ENCODE results near the gene TOMM6.

The TOMM6 gene

DNA sequence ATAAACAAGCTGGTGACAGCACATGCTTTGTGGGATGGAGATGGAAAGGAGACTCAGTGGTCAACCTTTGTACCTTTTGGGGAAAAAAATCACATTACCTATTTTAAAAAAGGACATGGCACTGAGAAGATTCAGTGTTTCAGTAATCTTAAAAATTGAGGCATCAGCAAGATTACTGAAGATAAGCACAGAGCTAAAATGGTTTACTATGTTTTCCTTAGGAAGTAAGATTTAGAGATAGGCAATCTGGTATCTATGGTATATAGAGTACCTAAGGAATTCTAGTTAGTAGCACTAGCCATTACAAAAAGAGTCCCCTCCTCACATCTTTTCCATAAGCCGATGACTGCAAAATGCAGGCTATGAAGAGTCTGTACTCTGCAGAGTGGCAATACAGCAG lies 35.7 kb downstream of the TOMM6 start:
- no peak for DNase-seq (ENCODE audit: low read depth in 2 of 3, low spot score in 1 of 3)

DNA sequence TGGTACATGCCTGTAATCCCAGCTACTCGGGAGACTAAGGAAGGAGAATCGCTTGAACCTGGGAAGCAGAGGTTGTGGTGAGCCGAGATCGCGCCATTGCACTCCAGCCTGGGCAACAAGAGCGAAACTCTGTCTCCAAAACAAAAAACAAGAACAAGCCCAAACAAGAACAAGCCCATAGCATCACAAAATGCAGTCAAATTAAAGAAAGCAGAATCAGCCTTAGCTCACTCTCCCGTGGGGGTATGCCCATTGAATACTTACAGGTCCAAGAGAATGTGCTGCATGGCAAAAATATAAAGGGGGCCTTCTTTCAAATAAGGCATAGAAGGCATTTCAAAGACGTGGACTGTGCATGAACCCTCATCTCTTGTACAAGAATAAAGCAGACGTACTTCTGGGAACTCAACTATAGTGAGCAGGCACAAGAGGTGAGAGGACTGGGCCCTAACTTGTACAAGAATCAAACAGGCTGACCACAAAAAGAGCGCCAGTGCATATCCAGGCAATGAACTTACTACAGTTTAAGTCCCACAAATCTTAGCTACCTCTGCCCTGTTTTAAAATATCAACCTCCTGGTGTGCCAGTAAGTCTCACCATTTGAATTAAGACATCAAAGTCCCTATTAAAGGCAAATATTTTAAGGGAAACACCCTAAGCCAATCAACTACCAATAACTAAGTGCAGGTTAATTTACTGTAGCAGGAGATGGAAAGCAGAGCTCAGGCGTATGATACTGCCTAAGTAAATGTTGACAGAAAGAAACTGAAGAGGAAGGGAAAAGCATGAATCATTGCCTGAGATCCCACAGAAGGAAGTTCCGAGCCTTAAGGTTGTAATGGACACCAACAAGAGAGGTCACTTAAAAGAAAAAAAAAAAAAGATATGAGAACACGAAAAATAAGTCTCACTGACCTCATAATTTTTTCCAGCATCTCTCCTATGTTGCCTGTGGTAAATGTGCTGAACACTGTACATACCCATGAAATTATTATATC lies 37.4 kb downstream of the TOMM6 start:
- DNase-seq (ENCODE audit: low read depth in 2 of 3, low spot score in 1 of 3): no peak

DNA sequence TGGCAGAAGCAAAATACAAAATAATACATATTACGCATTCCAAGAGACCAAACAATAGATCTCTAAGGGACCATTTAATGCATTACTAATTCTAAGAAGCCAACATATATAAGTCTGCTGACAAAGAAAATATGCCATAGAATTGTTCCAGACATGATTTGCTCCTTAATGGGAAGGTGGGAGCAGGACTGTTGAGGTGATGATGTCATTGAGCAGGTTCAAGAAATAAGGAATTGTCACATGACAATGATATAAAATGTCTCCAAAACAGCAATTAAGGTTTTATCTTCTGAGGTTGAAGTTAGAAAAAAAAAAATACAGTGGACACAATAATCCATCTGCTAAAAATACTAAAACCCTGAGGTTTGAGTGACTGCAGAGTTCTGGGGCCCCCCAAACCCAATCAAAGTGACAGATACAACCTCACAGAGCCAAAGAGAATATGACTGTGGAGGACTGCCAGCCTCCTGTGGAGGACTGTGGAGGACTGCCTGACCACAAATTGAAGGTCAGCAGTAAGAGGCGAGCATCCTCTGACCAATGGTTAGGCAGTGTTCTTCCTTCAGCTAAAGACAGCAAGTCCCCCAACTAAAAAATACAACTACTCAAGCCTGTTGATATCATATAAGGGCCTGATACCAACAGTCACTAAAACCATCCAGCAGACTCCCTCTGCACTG lies 39.0 kb downstream of the TOMM6 start:
- DNase-seq (ENCODE audit: low read depth in 2 of 3, low spot score in 1 of 3): no peak

DNA sequence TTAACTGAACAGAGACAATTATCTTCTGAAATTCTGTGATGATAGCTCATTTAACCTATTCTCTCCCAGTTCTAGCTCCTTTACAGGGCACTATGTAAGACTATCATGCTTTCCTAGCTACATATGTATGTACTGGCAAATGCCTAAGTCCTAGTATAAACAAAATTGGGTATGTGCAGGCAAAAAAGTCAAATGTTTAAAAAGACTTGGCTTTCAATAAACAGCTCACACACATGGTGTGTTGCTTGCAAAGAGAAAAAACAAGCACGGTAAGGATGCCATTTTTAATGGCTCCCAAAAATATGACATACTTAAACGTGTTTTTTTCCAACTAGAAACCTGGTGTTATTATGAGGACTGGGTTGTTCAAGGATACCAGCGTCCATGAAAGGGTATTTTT lies 44.8 kb downstream of the TOMM6 start:
- DNase-seq (ENCODE audit: low read depth in 2 of 3, low spot score in 1 of 3): no peak

DNA sequence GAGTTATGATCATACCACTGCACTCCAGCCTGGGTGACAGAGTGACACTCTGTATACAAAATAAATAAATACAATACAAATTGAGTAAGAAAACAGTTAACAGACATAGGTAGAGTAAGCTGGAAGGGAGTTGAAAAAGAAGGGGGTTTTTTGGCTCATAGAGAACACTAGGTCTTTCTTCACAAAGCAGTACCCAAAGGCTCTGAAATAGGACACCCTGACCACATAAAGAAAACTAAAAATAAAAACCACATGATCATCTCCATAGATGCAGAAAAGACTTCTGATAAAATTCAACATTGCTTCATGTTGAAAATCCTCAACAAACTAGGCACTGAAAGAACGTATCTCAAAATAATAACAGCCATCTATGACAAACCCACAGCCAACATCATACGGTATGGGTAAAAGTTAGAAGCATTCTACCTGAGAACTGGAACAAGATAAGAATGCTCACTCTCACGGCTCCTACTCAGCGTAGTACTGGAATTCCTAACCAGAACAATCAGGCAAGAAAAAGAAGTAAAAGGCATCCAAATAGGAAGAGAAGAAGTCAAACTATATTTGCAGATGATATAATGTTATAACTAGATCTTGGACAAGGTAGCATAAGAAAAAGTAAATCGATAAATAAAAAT lies 48.6 kb downstream of the TOMM6 start:
- DNase-seq (ENCODE audit: low read depth in 2 of 3, low spot score in 1 of 3): no peak

DNA sequence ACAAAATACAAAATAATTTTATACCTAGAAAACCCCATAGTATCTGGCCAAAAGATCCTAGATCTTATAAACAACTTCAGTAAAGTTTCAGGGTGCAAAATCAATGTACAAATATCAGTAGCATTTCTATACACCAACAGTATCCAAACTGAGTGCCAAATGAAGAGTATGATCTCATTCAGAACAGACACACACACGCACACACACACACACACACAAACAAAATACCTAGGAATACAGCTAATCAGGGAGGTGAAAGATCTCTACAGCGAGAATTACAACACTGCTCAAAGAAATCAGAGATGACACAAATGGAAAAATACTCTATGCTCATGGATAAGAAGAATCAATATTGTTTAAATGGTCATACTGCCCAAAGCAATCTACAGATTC lies 49.2 kb downstream of the TOMM6 start:
- no peak for DNase-seq (ENCODE audit: low read depth in 2 of 3, low spot score in 1 of 3)

All from stimulated activated CD4-positive, alpha-beta T cell treated with anti-CD3 and anti-CD28 coated beads, Interleukin-12 subunit alpha, Interleukin-12 subunit beta, amount 100 ng/mL, for 48 hours (primary cell).